CD4-positive, alpha-beta T cell treated with Interleukin-4 for 4 hours (primary cell): ENCODE measurements around the gene IGF1R.

Experiments
- DNase-seq: peaks from one replicate; pipeline ENCODE4 v3.0.0-alpha.2; 2020

Gene IGF1R

DNA sequence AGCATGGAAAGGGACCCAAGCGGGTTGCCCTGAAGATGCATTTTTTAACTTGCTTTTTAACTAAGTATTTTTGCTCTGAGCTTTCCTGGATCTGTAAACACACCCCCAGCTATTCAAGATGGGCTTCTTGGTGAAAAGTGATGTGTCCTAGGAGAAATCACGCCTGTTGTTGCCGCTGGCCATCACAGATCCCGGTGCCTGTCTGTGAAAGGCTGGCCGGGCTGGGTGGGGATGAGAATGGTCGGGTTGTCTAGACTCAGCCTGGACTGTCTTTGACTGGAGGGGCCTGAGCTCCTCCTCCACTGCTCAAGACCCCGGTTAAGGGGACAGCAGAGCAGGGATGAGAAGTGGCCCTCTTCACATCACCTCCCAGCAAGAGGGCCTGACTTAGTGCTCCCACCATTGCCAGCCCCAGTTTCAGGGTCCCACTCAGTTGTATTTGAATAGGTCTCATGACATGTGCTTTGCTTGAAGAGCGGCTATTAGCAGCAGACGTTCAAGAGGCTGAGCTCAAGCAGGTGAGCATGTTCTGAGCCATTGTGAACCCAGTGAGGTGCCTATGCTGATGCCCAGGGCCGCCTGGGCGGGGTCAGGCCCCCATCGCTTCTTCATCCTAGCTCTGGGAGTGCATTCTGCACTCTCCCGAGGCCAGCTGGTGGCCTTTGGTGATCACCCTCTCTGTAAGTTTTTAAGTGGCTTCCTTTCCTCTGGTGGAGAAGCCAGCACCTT, 79.9 kb downstream of the IGF1R start:
- DNase-seq, result no peak

- DNase-seq, result no peak
These were observed 80.4 kb downstream of the IGF1R start for GRCh38 chr15:98728811-98729160.

DNA sequence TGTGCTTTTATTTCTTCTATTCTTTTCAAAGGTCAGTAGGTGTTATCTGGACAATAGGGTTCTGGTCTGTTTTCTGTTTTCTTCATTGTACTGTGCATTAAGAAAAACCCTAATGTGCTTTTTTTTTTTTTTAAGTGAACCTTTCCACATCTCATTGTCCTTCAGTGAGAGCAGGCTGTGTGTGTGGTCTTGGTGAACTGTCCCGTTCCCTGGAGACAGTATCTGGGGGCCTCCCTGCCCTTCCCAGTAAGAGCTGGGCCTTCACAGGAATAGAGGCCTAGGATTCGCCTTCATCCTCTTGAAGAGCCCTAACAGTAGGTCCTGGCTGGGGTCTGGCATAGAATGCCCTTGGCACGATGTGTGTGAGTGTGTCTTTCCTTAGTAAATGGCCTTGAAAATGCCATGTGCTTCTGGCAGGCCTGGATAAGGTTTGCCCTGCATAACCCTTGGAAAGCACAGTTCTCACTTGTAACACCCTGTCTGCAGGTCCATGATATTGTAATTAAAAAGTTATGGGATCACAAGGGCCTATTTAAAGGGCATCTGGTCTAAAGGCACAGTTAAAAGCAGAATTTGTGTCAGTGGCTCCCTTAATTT, 81.2 kb downstream of the IGF1R start:
- no peak for DNase-seq

GRCh38 chr15:98730860-98731711, 82.7 kb downstream of the IGF1R start:
- DNase-seq, result no peak

DNA sequence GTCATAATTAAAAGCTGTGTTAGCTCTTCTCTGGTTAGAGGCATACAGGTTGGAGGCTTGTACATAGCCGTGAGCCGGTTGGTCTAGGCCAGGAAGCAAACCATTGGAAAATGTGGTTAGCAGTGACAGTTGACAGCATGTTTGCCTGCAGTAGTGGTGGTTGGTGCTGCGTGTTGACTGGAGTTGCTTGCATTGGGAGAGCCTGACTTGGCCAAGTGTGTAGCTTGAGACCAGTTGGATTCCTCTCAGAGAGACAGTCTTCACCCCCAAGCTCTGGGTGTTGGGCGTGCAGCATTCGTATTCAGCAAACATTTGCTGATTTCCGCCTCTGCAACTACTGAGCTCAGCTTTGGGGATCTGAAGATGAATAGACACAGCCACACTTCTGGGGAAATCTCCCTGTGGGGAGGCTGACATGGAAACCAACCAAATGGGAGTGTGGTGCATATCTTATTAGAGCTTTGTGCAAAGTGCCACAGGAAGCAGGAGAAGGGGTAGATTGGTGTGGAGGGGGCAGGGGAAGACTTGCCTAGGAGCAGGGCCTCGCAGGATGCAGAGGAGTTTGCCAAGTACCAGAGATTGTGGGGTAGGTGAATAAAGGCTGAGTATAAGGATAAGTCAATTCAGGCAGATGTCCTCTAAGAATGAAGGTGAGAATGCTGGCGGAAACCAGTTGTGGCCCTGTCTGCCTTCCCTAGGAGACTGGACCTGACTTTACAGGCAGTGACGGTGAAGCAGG, 83.5 kb downstream of the IGF1R start:
- no peak for DNase-seq

DNA sequence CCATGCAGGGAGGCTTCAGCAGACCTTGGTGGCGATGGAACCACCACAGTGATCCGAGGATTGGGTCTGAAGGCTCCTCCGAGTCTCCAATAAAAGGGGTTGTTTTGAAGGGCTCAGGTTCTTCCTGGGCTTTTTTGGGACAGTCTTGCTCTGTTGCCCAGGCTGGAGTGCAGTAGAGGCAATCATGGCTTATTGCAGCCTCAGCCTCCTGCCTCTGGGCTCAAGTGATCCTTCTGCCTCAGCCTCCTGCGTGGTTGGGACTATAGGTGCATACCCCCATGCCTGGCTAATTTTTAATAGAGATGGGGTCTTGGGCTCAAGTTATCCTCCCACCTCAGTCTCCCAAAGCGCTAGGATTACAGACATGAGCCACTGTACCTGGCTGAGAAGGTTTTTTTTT, 84.8 kb downstream of the IGF1R start:
- no peak for DNase-seq

GRCh38 chr15:98734466-98735199, 86.3 kb downstream of the IGF1R start:
- no peak for DNase-seq

DNA sequence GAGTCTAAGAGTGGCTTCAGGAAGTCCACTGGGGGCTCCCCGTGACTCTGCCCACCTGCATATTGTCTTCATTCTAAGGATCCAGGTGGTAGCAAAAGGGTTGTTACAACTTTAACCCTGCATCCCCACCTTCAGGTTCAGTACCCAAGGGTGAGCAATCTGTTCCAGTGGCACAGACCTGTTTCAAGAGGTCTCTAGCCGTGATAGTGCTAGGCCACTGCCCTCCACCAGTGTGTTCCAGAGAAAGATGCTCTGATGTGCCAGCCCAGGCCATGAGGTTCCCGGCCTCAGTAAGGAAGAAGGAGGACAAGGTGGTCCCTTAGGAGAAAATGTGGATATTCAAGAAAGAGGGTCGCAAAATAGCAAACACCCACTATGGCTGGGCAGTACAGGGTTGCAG, 87.0 kb downstream of the IGF1R start:
- DNase-seq, result no peak

GRCh38 chr15:98735895-98736617, 87.7 kb downstream of the IGF1R start:
- DNase-seq, result no peak

- no peak for DNase-seq
These were observed 88.8 kb downstream of the IGF1R start for GRCh38 chr15:98737159-98737558.

- DNase-seq, result no peak
These were observed 89.4 kb downstream of the IGF1R start for GRCh38 chr15:98737721-98738120.

- no peak for DNase-seq
These were observed 90.5 kb downstream of the IGF1R start for GRCh38 chr15:98738689-98739401.

DNA sequence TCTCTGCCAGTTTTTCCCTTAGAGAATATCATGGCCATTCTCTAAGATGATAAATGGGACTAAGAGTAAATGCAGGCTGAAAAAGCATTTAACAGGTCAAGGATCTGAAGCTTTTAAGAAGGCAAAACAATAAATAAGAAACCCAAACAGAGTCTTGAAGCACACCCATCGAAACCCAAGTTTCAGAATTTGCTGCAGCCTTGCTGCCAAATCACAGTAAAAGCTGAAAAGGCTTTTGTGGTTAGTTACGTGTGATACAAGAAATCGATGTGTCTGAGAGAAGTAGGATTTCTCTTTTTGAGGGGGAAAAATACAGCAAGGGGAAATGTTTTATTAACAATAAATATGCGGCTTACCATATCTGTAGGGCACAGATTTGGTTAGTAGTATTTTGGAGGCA, 92.0 kb downstream of the IGF1R start:
- DNase-seq, result no peak

- DNase-seq, result no peak
These were observed 92.6 kb downstream of the IGF1R start for GRCh38 chr15:98740963-98741362.

- no peak for DNase-seq
These were observed 94.8 kb downstream of the IGF1R start for GRCh38 chr15:98743177-98743576.

DNA sequence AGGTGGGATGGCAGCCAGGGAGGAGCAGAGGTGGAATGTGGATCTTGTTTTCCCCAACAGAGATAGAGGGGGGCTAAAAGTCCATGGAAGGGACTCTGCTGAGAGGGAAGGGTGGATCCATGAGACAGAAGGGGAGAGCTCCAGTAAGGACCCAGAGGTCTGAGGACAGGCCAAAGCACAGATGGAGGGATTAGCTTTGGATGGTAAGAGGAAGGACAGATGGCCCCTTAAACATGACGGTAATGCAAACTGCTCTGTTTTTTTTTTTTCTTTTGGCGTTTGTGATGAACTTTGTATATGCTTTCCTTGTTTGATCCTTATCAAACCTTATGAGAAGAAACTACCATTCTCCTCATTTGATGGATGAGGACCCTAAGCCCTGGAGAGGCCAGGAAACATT, 96.2 kb downstream of the IGF1R start:
- no peak for DNase-seq

GRCh38 chr15:98745179-98745578, 96.8 kb downstream of the IGF1R start:
- DNase-seq, result no peak

GRCh38 chr15:98745650-98746374, 97.5 kb downstream of the IGF1R start:
- peak; percentile 15 for DNase-seq

GRCh38 chr15:98746375-98747155, 98.2 kb downstream of the IGF1R start:
- no peak for DNase-seq

DNA sequence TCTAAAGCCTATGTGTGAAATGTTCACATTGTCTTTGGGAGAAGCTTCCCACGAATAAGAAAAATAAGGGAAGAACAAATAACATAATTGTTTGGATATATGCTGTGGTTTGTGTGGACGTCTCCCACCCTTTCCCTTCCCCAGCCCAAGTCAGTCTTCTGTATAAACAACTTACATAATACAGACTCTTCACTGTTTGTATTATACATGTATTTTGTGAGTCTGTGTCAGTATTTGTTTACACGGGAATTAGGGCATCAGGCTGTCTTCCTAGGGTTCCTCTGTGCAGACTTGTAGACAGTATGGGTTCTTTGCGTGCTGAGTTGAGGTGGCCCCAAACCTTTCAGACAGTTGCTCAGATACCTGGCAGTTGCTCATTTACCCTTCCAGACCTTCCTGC, 103.4 kb downstream of the IGF1R start:
- no peak for DNase-seq
